IMR-90 (cell line): ENCODE data around the gene LGALS9. TPM values are rescaled to one million over a fixed set of nuclear protein-coding genes. Genes with fewer than 3 reads are reported as not detected.
A peak's percentile ranks its signal among the peaks of the same experiment; 100 is the strongest.

Source experiments
- ATAC-seq: fragments of 200-7000 bp; cut with Tn5 transposase; 2 replicates; pipeline ENCODE4 v1.9.1; 2020; ENCODE audit warnings: low read depth, mild to moderate bottlenecking, moderate library complexity
- BruUV-seq: library from RNA; stranded (reverse); fragments of 400-500 nt; replicated peaks from 2 replicates; lab custom pipeline; 2021; lab: Mats Ljungman, UMichigan
- CTCF ChIA-PET: fragments of 300-600 bp; formaldehyde crosslinking; extraction: SDS; loops from one replicate; lab custom pipeline; 2021; ENCODE audit warnings: antibody characterized with exemption; lab: Yijun Ruan, JAX
- POLR2A ChIA-PET: fragments of 300-600 bp; sonication (Branson Sonifier 250); formaldehyde crosslinking; loops from one replicate; lab custom pipeline; 2022; ENCODE audit warnings: antibody characterized with exemption; ENCODE audit not compliant: unreplicated experiment; lab: Charles Lee
- DNase-seq: peaks from one replicate; pipeline ENCODE4 v3.0.0; 2013
- H2AFZ ChIP-seq: replicated peaks from 2 replicates; pipeline ENCODE3; 2013; ENCODE audit warnings: low read length, mild to moderate bottlenecking; ENCODE audit not compliant: poor library complexity
- H2AK5ac ChIP-seq: 2 replicates; pipeline ENCODE4 v1.6.1; 2013; ENCODE audit warnings: low read depth, low read length, inconsistent platforms
- H2AK9ac ChIP-seq: replicated peaks from 2 replicates; pipeline ENCODE3; 2013; ENCODE audit warnings: mild to moderate bottlenecking, low read depth, low read length, moderate library complexity; ENCODE audit not compliant: poor library complexity
- H2BK120ac ChIP-seq: 2 replicates; pipeline ENCODE4 v1.6.1; 2013; ENCODE audit warnings: low read depth, low read length, inconsistent platforms
- H2BK15ac ChIP-seq: 3 replicates; pipeline ENCODE4 v1.6.1; 2013; ENCODE audit warnings: low read depth, low read length, inconsistent platforms
- H2BK20ac ChIP-seq: 2 replicates; pipeline ENCODE4 v1.6.1; 2013; ENCODE audit warnings: low read depth, mild to moderate bottlenecking, inconsistent platforms, low read length, moderate library complexity
- H2BK5ac ChIP-seq: 2 replicates; pipeline ENCODE4 v1.6.1; 2013; ENCODE audit warnings: mild to moderate bottlenecking, low read depth, low read length, inconsistent platforms; ENCODE audit not compliant: poor library complexity, severe bottlenecking
- H3K14ac ChIP-seq: replicated peaks from 2 replicates; pipeline ENCODE4 v1.6.1; 2013; ENCODE audit warnings: low read depth, low read length, inconsistent platforms
- H3K18ac ChIP-seq: 2 replicates; pipeline ENCODE4 v1.6.1; 2013; ENCODE audit warnings: low read depth, low read length, control low read depth
- H3K23ac ChIP-seq: 2 replicates; pipeline ENCODE4 v1.6.1; 2013; ENCODE audit warnings: low read depth, low read length, inconsistent platforms
- H3K27ac ChIP-seq: 2 replicates; pipeline ENCODE4 v1.5.1; 2013; ENCODE audit warnings: mild to moderate bottlenecking, control low read depth, low read length; ENCODE audit not compliant: insufficient read depth
- H3K27me3 ChIP-seq: 2 replicates; pipeline ENCODE4 v1.6.1; 2013; ENCODE audit warnings: low read length; ENCODE audit not compliant: control insufficient read depth, insufficient read depth
- H3K36me3 ChIP-seq: 2 replicates; pipeline ENCODE4 v1.6.1; 2013; ENCODE audit warnings: low read length, mixed read lengths; ENCODE audit not compliant: control insufficient read depth, insufficient read depth
- H3K4ac ChIP-seq: 2 replicates; pipeline ENCODE4 v1.6.1; 2013; ENCODE audit warnings: low read depth, low read length, inconsistent platforms
- H3K4me1 ChIP-seq: 2 replicates; pipeline ENCODE4 v1.6.1; 2013; ENCODE audit warnings: low read length, mixed read lengths; ENCODE audit not compliant: control insufficient read depth, insufficient read depth
- H3K4me2 ChIP-seq: 2 replicates; pipeline ENCODE4 v1.6.1; 2013; ENCODE audit warnings: low read depth, mild to moderate bottlenecking, control low read depth, low read length, moderate library complexity
- H3K4me3 ChIP-seq: 2 replicates; pipeline ENCODE4 v1.5.1; 2013; ENCODE audit warnings: low read depth, mild to moderate bottlenecking, control low read depth, low read length, moderate library complexity; ENCODE audit not compliant: insufficient read depth
- H3K56ac ChIP-seq: 2 replicates; pipeline ENCODE4 v1.6.1; 2013; ENCODE audit warnings: low read length, inconsistent platforms; ENCODE audit not compliant: insufficient read depth; ENCODE audit errors: extremely low read depth
- H3K79me1 ChIP-seq, 2 experiments: 2 replicates each; pipeline ENCODE4 v1.6.1; 2013; ENCODE audit warnings: low read length in 2 of 2, inconsistent platforms in 1 of 2, low read depth in 1 of 2
- H3K9ac ChIP-seq: 2 replicates; pipeline ENCODE4 v1.6.1; 2013; ENCODE audit warnings: low read depth, low read length, control low read depth
- H3K9me1 ChIP-seq: 2 replicates; pipeline ENCODE4 v1.6.1; 2013; ENCODE audit warnings: low read length, inconsistent platforms; ENCODE audit not compliant: insufficient read depth
- H3K9me3 ChIP-seq: 2 replicates; pipeline ENCODE4 v1.6.1; 2013; ENCODE audit warnings: low read length; ENCODE audit not compliant: control insufficient read depth, insufficient read depth
- H4K20me1 ChIP-seq: 2 replicates; pipeline ENCODE4 v1.6.1; 2013; ENCODE audit warnings: low read length, inconsistent platforms; ENCODE audit not compliant: insufficient read depth
- H4K5ac ChIP-seq: 2 replicates; pipeline ENCODE4 v1.6.1; 2013; ENCODE audit warnings: mild to moderate bottlenecking, low read depth, low read length, control low read depth
- H4K8ac ChIP-seq, 2 experiments: 2 replicates each; pipeline ENCODE4 v1.6.1; 2013; ENCODE audit warnings: low read depth in 2 of 2, low read length in 2 of 2, control low read depth in 1 of 2, inconsistent platforms in 1 of 2
- H4K91ac ChIP-seq: 2 replicates; pipeline ENCODE4 v1.6.1; 2013; ENCODE audit warnings: low read depth, low read length, inconsistent platforms; ENCODE audit not compliant: insufficient read depth
- BHLHE40 ChIP-seq: fragments of 150-350 bp; IDR thresholded peaks from 2 replicates; pipeline ENCODE4 v1.6.1; 2016; ENCODE audit warnings: mild to moderate bottlenecking, low read depth, low read length
- CEBPB ChIP-seq: IDR thresholded peaks from 2 replicates; pipeline ENCODE4 v1.6.1; 2012; ENCODE audit warnings: low read depth, low read length, improper control_type of control experiment
- CHD1 ChIP-seq: IDR thresholded peaks from 2 replicates; pipeline ENCODE4 v1.6.1; 2012; ENCODE audit warnings: low read depth, low read length, improper control_type of control experiment
- CTCF ChIP-seq: conservative IDR thresholded peaks from 2 replicates; pipeline ENCODE4 v1.5.1; 2012; ENCODE audit warnings: mild to moderate bottlenecking, low read depth, low read length, improper control_type of control experiment
- FOS ChIP-seq: fragments of 150-350 bp; IDR thresholded peaks from 2 replicates; pipeline ENCODE4 v1.6.1; 2016; ENCODE audit warnings: low read depth, low read length
- MAFK ChIP-seq: IDR thresholded peaks from 2 replicates; pipeline ENCODE4 v1.6.1; 2012; ENCODE audit warnings: low read depth, low read length, improper control_type of control experiment
- MAZ ChIP-seq: IDR thresholded peaks from 2 replicates; pipeline ENCODE4 v1.6.1; 2012; ENCODE audit warnings: low read depth, mild to moderate bottlenecking, low read length, improper control_type of control experiment, moderate library complexity, borderline replicate concordance
- MXI1 ChIP-seq: IDR thresholded peaks from 2 replicates; pipeline ENCODE4 v1.6.1; 2012; ENCODE audit warnings: low read depth, mild to moderate bottlenecking, low read length, moderate library complexity, borderline replicate concordance
- NFE2L2 ChIP-seq: fragments of 150-350 bp; IDR thresholded peaks from 2 replicates; pipeline ENCODE4 v1.6.1; 2016; ENCODE audit warnings: low read depth, mild to moderate bottlenecking, low read length
- POLR2A ChIP-seq: IDR thresholded peaks from 2 replicates; pipeline ENCODE4 v1.6.1; 2012; ENCODE audit warnings: mild to moderate bottlenecking, low read depth, low read length
- RAD21 ChIP-seq: IDR thresholded peaks from 2 replicates; pipeline ENCODE4 v1.6.1; 2012; ENCODE audit warnings: low read length, improper control_type of control experiment
- RCOR1 ChIP-seq: IDR thresholded peaks from 2 replicates; pipeline ENCODE4 v1.6.1; 2012; ENCODE audit warnings: mild to moderate bottlenecking, low read length, improper control_type of control experiment; ENCODE audit not compliant: insufficient replicate concordance
- RFX5 ChIP-seq: IDR thresholded peaks from 2 replicates; pipeline ENCODE4 v1.8.0; 2012; ENCODE audit warnings: low read depth, mild to moderate bottlenecking, low read length, moderate library complexity
- SMC3 ChIP-seq: fragments of 150-350 bp; IDR thresholded peaks from 2 replicates; pipeline ENCODE4 v1.6.1; 2016; ENCODE audit warnings: low read depth, mild to moderate bottlenecking, antibody characterized with exemption, low read length, moderate library complexity
- USF2 ChIP-seq: fragments of 150-350 bp; IDR thresholded peaks from 2 replicates; pipeline ENCODE4 v1.6.1; 2017; ENCODE audit warnings: mild to moderate bottlenecking, antibody characterized with exemption, low read length, low read depth
- WGBS, 2 experiments: methylation state at CpG; one replicate each; pipeline versions ENCODE4 v1.1.5 to v1.1.7; 2013; ENCODE audit warnings: missing lambda C conversion rate in 2 of 2; ENCODE audit not compliant: insufficient read length in 1 of 2; ENCODE audit errors: extremely low coverage in 2 of 2; 5-methylcytosine and 5-hydroxymethylcytosine counted together
- dilution Hi-C: fragments of 300-500 bp; cut with HindIII; formaldehyde crosslinking; loops from one replicate; pipeline ENCODE4 v1.14.3; 2018; ENCODE audit warnings: low sequenced_read_pairs; ENCODE audit not compliant: unreplicated experiment
- in situ Hi-C: fragments of 300-500 bp; cut with MboI; formaldehyde crosslinking; loops from 3 replicates; pipeline ENCODE4 v1.14.3; 2019; ENCODE audit warnings: low sequenced_read_pairs, inconsistent platforms, mixed read lengths
- intact Hi-C: fragments of 100-400 bp; cut with micrococcal nuclease; formaldehyde crosslinking; loops from 2 replicates; pipeline ENCODE4 v1.10.0; 2022
- polyA plus RNA-seq, 3 experiments: library from polyadenylated mRNA; depleted of rRNA; stranded (reverse); fragments of >200 nt; gene quantifications; 2 replicates each; pipeline ENCODE4 v1.2.3, GENCODE V29; 2012; ENCODE audit warnings: low replicate concordance in 1 of 3
- total RNA-seq: library from RNA; depleted of rRNA; stranded (reverse); fragments of >200 nt; gene quantifications from 2 replicates; pipeline ENCODE4 v1.2.3, GENCODE V29; 2012

LGALS9 gene
- total and polyA plus RNA-seq, 2 of the 4 experiments (the other 2 are of a cell fraction), result 0.54 to 2.5 TPM

GRCh38 chr17:27586203-27586721 is 44.7 kb upstream of the LGALS9 start (continued):
- no peak for TF ChIP-seq RFX5
- TF ChIP-seq RCOR1, result peak; percentile 54

GRCh38 chr17:27588354-27588753 is 42.6 kb upstream of the LGALS9 start:
- Histone ChIP-seq H3K14ac (no peak overlapping the region), H2AK9ac (no peak overlapping the region), H3K9ac (no peak overlapping the region), H2BK5ac (no peak overlapping the region), H4K5ac (no peak overlapping the region), H2AFZ (no peak overlapping the region), H3K79me1 (peaks cover 15 to 60% of the 10 kb centered on the region in 2 experiments; a peak in 3 of 4 replicates), H2BK20ac (no peak overlapping the region), H3K4ac (peak overlapping the region; percentile 35; the same call in 1 of the 2 replicates), H3K23ac (no peak overlapping the region), H3K18ac (no peak overlapping the region), H2AK5ac (no peak overlapping the region), H3K36me3 (peaks cover 82% of the 10 kb centered on the region), H3K27me3 (no peaks in the 10 kb centered on the region), H4K91ac (no peak overlapping the region; the same call in 1 of the 2 replicates), H4K8ac (no peak overlapping the region), H3K4me2 (no peak overlapping the region), H2BK15ac (no peak overlapping the region), H3K9me1 (peaks cover 28% of the 10 kb centered on the region), H3K4me1 (peaks cover 17% of the 10 kb centered on the region), H3K56ac (no peak overlapping the region), H3K4me3 (no peak overlapping the region), H3K9me3 (no peaks in the 10 kb centered on the region), H4K20me1 (no peaks in the 10 kb centered on the region), H3K27ac (no peak overlapping the region), H2BK120ac (no peak overlapping the region)
- ChIA-PET POLR2A (no interaction called here), CTCF (interaction anchor here (1.2 kb wide), 1 partner anchor 11 kb away, joined by 3 read pairs; no protein-coding TSS in a partner anchor)
- no peak for ATAC-seq
- in situ Hi-C loops, result loop anchor here (5.0 kb wide), 1 partner anchor 131 kb away; the partner anchor contains the start of gene KSR1
- intact Hi-C loops, result no loop called here
- no peak for DNase-seq
- WGBS, 2 experiments, result 98% methylated on average over 8 of the region's 15 CpGs; no CpG with 5 or more reads in 1 of the 2 experiments
- no TSS peak for BruUV-seq
- dilution Hi-C loops, result no loop called here
- TF ChIP-seq RAD21, result no peak
- TF ChIP-seq CTCF, result no peak
- no peak for TF ChIP-seq CHD1
- TF ChIP-seq USF2, result no peak
- no peak for TF ChIP-seq SMC3
- no peak for TF ChIP-seq RFX5
- no peak for TF ChIP-seq MXI1
- no peak for TF ChIP-seq MAFK
- no peak for TF ChIP-seq NFE2L2
- TF ChIP-seq MAZ, result no peak
- TF ChIP-seq CEBPB, result no peak
- TF ChIP-seq BHLHE40, result no peak
- TF ChIP-seq POLR2A, result no peak
- TF ChIP-seq FOS, result no peak
